A549 treated with AZD9567 at 1 μM for 4 hours (cell line): Measurements from ENCODE around the gene PTGIR. TPM values are rescaled to one million over a fixed set of nuclear protein-coding genes. Genes with fewer than 3 reads are reported as not detected.

Source experiments
- total RNA-seq: library from RNA; stranded (reverse); fragments of 200-300 nt; extraction: Qiagen RNA extraction; gene quantifications from 5 replicates; pipeline ENCODE4 v1.2.3, GENCODE V29; 2022; ENCODE audit not compliant: insufficient read depth

The PTGIR gene
- 0.03 to 0.06 TPM in 2 of 5 replicates, not detected in the others for total RNA-seq

GRCh38 chr19:46624958-46625661 lies at the start of gene PTGIR:
Gene PTGIR, minus strand, starts transcription at chr19:46625089. Its CDS starts 864 bp downstream, at chr19:46624225.

GRCh38 chr19:46661020-46661731 lies 36.3 kb upstream of the PTGIR start, which contains the start of gene DACT3:
Gene DACT3, minus strand, starts transcription at chr19:46661182. Its CDS starts 118 bp downstream, at chr19:46661064.

DNA sequence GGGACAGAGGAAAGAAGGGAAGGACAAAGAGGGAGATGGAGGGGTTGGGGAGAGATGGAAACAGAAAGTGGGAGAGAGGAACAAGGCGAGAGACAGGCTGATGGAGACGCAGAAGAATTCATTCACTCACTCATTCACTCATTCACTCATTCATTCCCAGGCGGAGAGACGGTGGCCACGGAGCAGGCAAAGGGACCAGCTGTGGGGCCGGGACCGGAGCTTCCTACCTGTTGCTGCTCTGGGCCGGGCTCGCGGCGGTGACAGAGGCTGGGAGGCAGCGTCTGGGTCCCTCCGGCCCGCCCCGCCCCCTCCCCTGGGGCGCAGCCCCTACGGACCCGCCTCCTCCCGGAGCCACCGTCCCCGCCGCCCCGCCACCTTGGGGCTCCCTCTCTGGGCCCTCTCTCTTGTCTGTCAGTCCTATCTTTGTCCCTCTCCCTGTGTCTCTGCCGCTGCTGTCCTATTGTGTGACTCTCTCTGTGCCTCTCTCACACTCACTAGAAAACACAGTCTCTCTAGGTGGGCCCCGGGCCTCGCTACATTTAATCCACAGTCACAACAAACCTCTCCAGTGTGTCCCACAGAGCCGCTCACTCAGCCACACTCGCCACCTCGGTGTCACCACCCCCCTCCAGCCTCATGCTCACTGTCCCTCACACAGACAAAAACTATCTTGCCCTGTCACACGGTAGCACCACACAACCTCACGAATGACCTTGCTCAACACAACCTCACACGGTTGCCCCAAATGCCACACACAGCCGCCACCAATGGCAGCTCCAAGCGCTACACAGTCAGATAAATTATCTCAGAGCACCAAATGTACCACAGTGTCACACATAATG lies 11.3 kb upstream of the PTGIR start, which contains the start of gene GNG8:
Gene GNG8, minus strand, starts transcription at position 283 of the 842 bp plus-strand sequence. CDS start 1,520 bp downstream, outside the sequence.

DNA sequence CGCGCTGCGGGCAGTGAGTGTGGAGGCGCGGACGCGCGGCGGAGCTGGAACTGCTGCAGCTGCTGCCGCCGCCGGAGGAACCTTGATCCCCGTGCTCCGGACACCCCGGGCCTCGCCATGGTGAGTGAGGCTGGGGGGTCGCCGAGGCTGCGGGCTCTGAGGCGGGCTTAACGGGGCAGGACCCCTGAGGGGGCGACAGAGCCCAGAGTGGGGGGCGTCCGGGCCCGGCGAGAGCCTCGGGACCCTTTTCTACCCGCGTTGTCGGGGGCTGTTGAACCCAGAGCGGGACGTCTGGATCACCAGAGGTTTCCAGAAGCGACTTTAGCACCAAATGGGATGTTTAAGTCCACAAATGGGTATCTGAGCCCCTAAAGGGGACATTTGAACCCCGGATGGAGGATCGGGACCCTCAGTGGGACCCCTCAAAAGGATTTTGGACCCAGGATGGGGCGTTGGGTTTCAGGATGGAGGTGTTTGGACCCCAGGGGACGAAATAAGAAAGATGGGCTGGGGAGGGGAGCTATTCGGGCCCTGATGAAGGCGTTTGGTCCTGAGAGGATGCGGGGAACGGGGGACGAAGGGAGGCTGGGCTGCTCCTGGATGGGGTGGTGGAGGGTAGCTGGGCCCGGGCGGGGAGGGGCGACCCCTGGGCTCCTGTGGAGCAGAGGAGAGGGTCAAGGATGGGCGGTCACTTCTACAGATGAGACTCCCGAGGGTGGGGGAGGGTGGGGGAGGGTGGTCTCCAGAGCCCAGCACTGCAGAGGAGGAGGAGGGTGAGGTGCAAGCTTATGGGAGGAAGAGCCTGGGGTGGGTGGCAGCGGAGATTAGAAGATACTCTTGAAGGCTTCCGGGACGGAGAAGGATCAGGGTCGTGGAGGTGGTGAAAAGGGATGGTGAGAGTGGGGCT lies 23.3 kb downstream of the PTGIR start, which contains the start of gene CALM3:
Gene CALM3, plus strand, starts transcription at position 13 of the 907 bp plus-strand sequence. Its CDS starts 105 bp downstream, at position 118.

Other genes starting within 250 kb of the PTGIR start
- gene CCDC8, start 211.5 kb downstream of the PTGIR start, total RNA-seq: not detected in 5 replicates
- not detected in 5 replicates for gene PNMA8C, start 196.2 kb downstream of the PTGIR start, total RNA-seq
- 6.4 to 9.7 TPM (median 8.7 TPM) in 5 replicates for gene PNMA8A, start 153.5 kb downstream of the PTGIR start, total RNA-seq
- gene PNMA8B, start 129.2 kb downstream of the PTGIR start, total RNA-seq: not detected in 5 replicates
- gene CALM3, start 23.8 kb downstream of the PTGIR start, total RNA-seq: 230 to 253 TPM (median 235 TPM) in 5 replicates
- gene GNG8, start 11.1 kb upstream of the PTGIR start, total RNA-seq: not detected in 5 replicates
- 0.30 to 0.47 TPM (median 0.37 TPM) in 4 of 5 replicates, not detected in the other for gene DACT3, start 36.1 kb upstream of the PTGIR start, total RNA-seq
- gene PRKD2, start 92.0 kb upstream of the PTGIR start, total RNA-seq: 26.9 to 29.3 TPM (median 27.8 TPM) in 5 replicates
- 17.0 to 25.5 TPM (median 21.9 TPM) in 5 replicates for gene FKRP, start 121.0 kb upstream of the PTGIR start, total RNA-seq
- 82.8 to 95.1 TPM (median 90.4 TPM) in 5 replicates for gene STRN4, start 121.4 kb upstream of the PTGIR start, total RNA-seq
- 210 to 260 TPM (median 225 TPM) in 5 replicates for gene SLC1A5, start 163.5 kb upstream of the PTGIR start, total RNA-seq
- 236 to 325 TPM (median 314 TPM) in 5 replicates for gene AP2S1, start 225.8 kb upstream of the PTGIR start, total RNA-seq
- 22.9 to 31.9 TPM (median 27.1 TPM) in 5 replicates for gene ARHGAP35, start 235.9 kb upstream of the PTGIR start, total RNA-seq